HepG2 (cell line): ENCODE measurements around the gene CTIF. TPM values are rescaled to one million over a fixed set of nuclear protein-coding genes. Genes with fewer than 3 reads are reported as not detected.

Source experiments
- ATAC-seq: fragments of 200-7000 bp; cut with Tn5 transposase; 3 replicates; pipeline ENCODE4 v1.9.1; 2020; ENCODE audit warnings: mild to moderate bottlenecking, moderate library complexity
- BruUV-seq: library from RNA; stranded (reverse); fragments of 400-500 nt; replicated peaks from 2 replicates; lab custom pipeline; 2021; lab: Mats Ljungman, UMichigan
- CTCF ChIA-PET: fragments of 300-600 bp; formaldehyde crosslinking; extraction: SDS; loops from one replicate; lab custom pipeline; 2021; ENCODE audit warnings: low total read pairs, inconsistent platforms, low intra/inter-chr PET ratio; lab: Yijun Ruan, JAX
- POLR2A ChIA-PET: fragments of 350-600 bp; sonication (Branson Sonifier 250); formaldehyde crosslinking; loops from one replicate; lab custom pipeline; 2020; ENCODE audit warnings: antibody characterized with exemption, inconsistent platforms; lab: Yijun Ruan, JAX
- DNase-seq: peaks from one replicate; pipeline ENCODE4 v3.0.0-alpha.2; 2015; ENCODE audit warnings: low spot score
- FAIRE-seq: peaks from 3 replicates; lab custom pipeline; 2011; peaks lifted over from hg19 to GRCh38; lab: Jason Lieb, UNC
- H2AFZ ChIP-seq: one replicate; pipeline ENCODE4 v1.6.1; 2011; ENCODE audit warnings: low read length, inconsistent platforms
- H3K27ac ChIP-seq: fragments of 300-600 bp; 3 replicates; pipeline ENCODE4 v1.8.0; 2011; ENCODE audit warnings: mixed run types, mild to moderate bottlenecking, mixed read lengths, low read length, inconsistent platforms; ENCODE audit not compliant: insufficient read depth; ENCODE audit errors: extremely low read length
- H3K27me3 ChIP-seq, 2 experiments: fragments of 200-600 bp in 1 of 2; 2 replicates in 1 of 2; 3 replicates in 1 of 2; pipeline versions ENCODE4 v1.6.0 to v1.8.0; 2011; ENCODE audit warnings: low read length in 2 of 2, mild to moderate bottlenecking in 2 of 2, moderate library complexity in 2 of 2, inconsistent platforms in 1 of 2; ENCODE audit not compliant: insufficient read depth in 2 of 2, control insufficient read depth in 1 of 2
- H3K36me3 ChIP-seq, 2 experiments: fragments of 200-600 bp in 1 of 2; replicated peaks in 1 of 2; 2 replicates in 1 of 2; 3 replicates in 1 of 2; pipeline versions ENCODE4 v1.5.1 to v1.8.0; 2011; ENCODE audit warnings: low read length in 2 of 2, inconsistent platforms in 1 of 2; ENCODE audit not compliant: insufficient read depth in 2 of 2, control insufficient read depth in 1 of 2
- H3K4me1 ChIP-seq: 2 replicates; pipeline ENCODE4 v1.5.1; 2012; ENCODE audit warnings: low read length, inconsistent platforms; ENCODE audit not compliant: insufficient read depth
- H3K4me2 ChIP-seq: 2 replicates; pipeline ENCODE4 v1.6.0; 2011; ENCODE audit warnings: low read depth, low read length, inconsistent platforms
- H3K4me3 ChIP-seq, 3 experiments: fragments of 200-600 bp in 1 of 3; sonication (generic), shearing (Covaris generic) in 1 of 3; replicated peaks in 1 of 3; 2 replicates each; pipeline ENCODE4 v1.5.1; 2011 to 2016; ENCODE audit warnings: low read length in 3 of 3, inconsistent platforms in 2 of 3, low read depth in 2 of 3, mild to moderate bottlenecking in 2 of 3, control low read depth in 1 of 3, mixed read lengths in 1 of 3; ENCODE audit not compliant: insufficient read depth in 1 of 3
- H3K79me2 ChIP-seq: one replicate; pipeline ENCODE4 v1.6.1; 2011; ENCODE audit warnings: low read length, inconsistent platforms; ENCODE audit not compliant: insufficient read depth
- H3K9ac ChIP-seq: 2 replicates; pipeline ENCODE4 v1.6.0; 2011; ENCODE audit warnings: mild to moderate bottlenecking, low read depth, low read length, inconsistent platforms; ENCODE audit not compliant: insufficient read depth
- H3K9me3 ChIP-seq: 2 replicates; pipeline ENCODE4 v1.5.1; 2012; ENCODE audit warnings: mild to moderate bottlenecking, low read length
- H4K20me1 ChIP-seq: 2 replicates; pipeline ENCODE4 v1.6.0; 2011; ENCODE audit warnings: inconsistent platforms, mild to moderate bottlenecking, low read length, moderate library complexity; ENCODE audit not compliant: insufficient read depth
- EHMT2 ChIP-seq: fragments of 200-600 bp; sonication (generic); IDR thresholded peaks from 2 replicates; pipeline ENCODE4 v1.7.0; 2017; ENCODE audit warnings: antibody characterized with exemption, low read depth, low read length, borderline replicate concordance
- EP300 ChIP-seq, 3 experiments: sonication (generic) in 1 of 3; formaldehyde crosslinking in 1 of 3; IDR thresholded peaks; 2 replicates each; pipeline versions ENCODE4 v1.5.1 to v1.6.1; 2011 to 2020; ENCODE audit warnings: low read depth in 2 of 3, low read length in 2 of 3, borderline replicate concordance in 1 of 3, improper control_type of control experiment in 1 of 3, mild to moderate bottlenecking in 1 of 3, missing genetic modification reagents in 1 of 3, moderate library complexity in 1 of 3
- MAFF ChIP-seq: IDR thresholded peaks from 2 replicates; pipeline ENCODE4 v1.6.1; 2011; ENCODE audit warnings: low read depth, low read length, improper control_type of control experiment
- MBD4 ChIP-seq: IDR thresholded peaks from 2 replicates; pipeline ENCODE4 v1.6.1; 2012; ENCODE audit warnings: low read length, inconsistent platforms, borderline replicate concordance
- MIXL1 ChIP-seq: IDR thresholded peaks from 2 replicates; pipeline ENCODE4 v1.6.1; 2016
- RXRA ChIP-seq: sonication (generic); formaldehyde crosslinking; IDR thresholded peaks from 2 replicates; pipeline ENCODE4 v1.5.1; 2020; ENCODE audit warnings: missing genetic modification reagents
- SP5 ChIP-seq: IDR thresholded peaks from 2 replicates; pipeline ENCODE4 v1.6.1; 2016; ENCODE audit warnings: low read depth, borderline replicate concordance
- SRSF9 ChIP-seq: fragments of 200-400 bp; formaldehyde crosslinking; IDR thresholded peaks from 2 replicates; pipeline ENCODE4 v1.6.1; 2018; ENCODE audit warnings: borderline replicate concordance, mild to moderate bottlenecking, low read depth, low read length; ENCODE audit not compliant: insufficient read depth, poor library complexity, severe bottlenecking
- ZNF101 ChIP-seq: sonication (generic); formaldehyde crosslinking; IDR thresholded peaks from 2 replicates; pipeline ENCODE4 v1.4.0; 2020; ENCODE audit warnings: mild to moderate bottlenecking, low read depth, missing genetic modification reagents, borderline replicate concordance
- ZNF136 ChIP-seq: sonication (generic); formaldehyde crosslinking; IDR thresholded peaks from 2 replicates; pipeline ENCODE4 v1.8.1; 2022; ENCODE audit warnings: low read depth, mild to moderate bottlenecking, moderate library complexity, missing genetic modification reagents
- ZNF546 ChIP-seq: sonication (generic); formaldehyde crosslinking; conservative IDR thresholded peaks from 2 replicates; pipeline ENCODE4 v1.8.1; 2023; ENCODE audit warnings: mild to moderate bottlenecking, missing genetic modification reagents
- ZNF879 ChIP-seq: sonication (generic); formaldehyde crosslinking; IDR thresholded peaks from 2 replicates; pipeline ENCODE4 v1.8.1; 2023; ENCODE audit warnings: missing genetic modification reagents
- ZNF883 ChIP-seq: sonication (generic); formaldehyde crosslinking; IDR thresholded peaks from 2 replicates; pipeline ENCODE4 v1.5.1; 2020; ENCODE audit warnings: mild to moderate bottlenecking, missing genetic modification reagents; ENCODE audit errors: not compliant biosample characterization
- WGBS: methylation state at CpG from one replicate; pipeline ENCODE4 v1.1.6; 2017; ENCODE audit warnings: low lambda C conversion rate; 5-methylcytosine and 5-hydroxymethylcytosine counted together
- in situ Hi-C: cut with HindIII; loops from 2 replicates; pipeline ENCODE4 v1.10.0; 2017; ENCODE audit warnings: low pct_unique_long_range_greater_than_20kb; ENCODE audit not compliant: extremely low pct_ligation_motif_present
- intact Hi-C: fragments of 100-400 bp; cut with micrococcal nuclease; formaldehyde crosslinking; loops from one replicate; pipeline ENCODE4 v1.10.0; 2022; ENCODE audit not compliant: unreplicated experiment
- polyA plus RNA-seq, 8 experiments: library from polyadenylated mRNA; depleted of rRNA in 3 of 8; stranded (reverse) in 7 of 8; unstranded in 1 of 8; fragments of >200 nt; fragmentation: Illumina TruSeq in 4 of 8; extraction: Trizol in 4 of 8; gene quantifications; 2 replicates each; pipeline versions ENCODE4 v1.2.1 to v1.2.3, GENCODE V29; 2011 to 2016; ENCODE audit warnings: low read depth in 4 of 8, missing spikeins in 1 of 8, mixed read lengths in 1 of 8; ENCODE audit not compliant: insufficient read depth in 1 of 8
- total RNA-seq, 5 experiments: library from RNA; depleted of rRNA; stranded (reverse); fragments of >200 nt; fragmentation: Illumina TruSeq; extraction: Trizol; gene quantifications; 2 replicates each; pipeline ENCODE4 v1.2.3, GENCODE V29; 2016; ENCODE audit warnings: low read depth in 1 of 5
- TF ChIP-seq, protein P1 (sequence below): IDR thresholded peaks from 2 replicates; pipeline ENCODE4 v1.6.1; 2016; ENCODE audit warnings: control low read depth
- TF ChIP-seq, protein P2 (sequence below): sonication (generic); formaldehyde crosslinking; IDR thresholded peaks from 2 replicates; pipeline ENCODE4 v1.4.0; 2020; ENCODE audit warnings: missing genetic modification reagents
- TF ChIP-seq, protein P3 (sequence below): sonication (generic); formaldehyde crosslinking; conservative IDR thresholded peaks from 2 replicates; pipeline ENCODE4 v1.8.0; 2022; ENCODE audit warnings: mild to moderate bottlenecking, moderate library complexity, missing genetic modification reagents
- TF ChIP-seq, protein P4 (sequence below): sonication (generic); formaldehyde crosslinking; IDR thresholded peaks from 2 replicates; pipeline ENCODE4 v1.8.0; 2022; ENCODE audit warnings: low read depth, missing genetic modification reagents

Gene CTIF
- total and polyA plus RNA-seq, 2 of the 13 experiments (the other 11 are each of a cell fraction or from before 2014, with no cell fraction given) = 18.2 to 28.0 TPM

DNA sequence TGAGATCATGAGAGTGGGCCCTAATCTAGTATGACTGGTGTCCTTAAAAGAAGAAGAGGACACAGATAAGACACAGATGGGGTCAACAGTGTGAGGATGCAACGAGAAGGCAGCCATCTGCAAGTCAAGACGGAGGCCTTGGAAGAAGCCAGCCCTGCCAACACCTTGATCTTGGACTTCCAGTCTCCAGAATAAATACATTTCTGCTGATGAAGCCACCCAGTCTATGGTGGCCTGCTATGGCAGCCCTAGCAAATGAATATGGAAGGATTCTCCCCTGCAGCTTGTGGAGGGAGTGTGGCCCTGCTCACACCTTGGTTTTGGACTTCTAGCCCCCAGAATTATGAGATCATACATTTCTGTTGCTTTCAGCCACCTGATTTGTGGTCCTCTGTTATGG lies 12.3 kb downstream of the CTIF start:
- no peaks in the 10 kb centered on the region for H3K27me3 ChIP-seq
- POLR2A ChIA-PET = no interaction called here
- H4K20me1 ChIP-seq = no peaks in the 10 kb centered on the region
- intact Hi-C loops (no loop called here), in situ Hi-C loops (no loop called here)
- H3K36me3 ChIP-seq = peaks cover 0 to 23% of the 10 kb centered on the region in 2 experiments; a peak in 3 of 5 replicates
- no TSS peak for BruUV-seq
- no peaks in the 10 kb centered on the region for H3K9me3 ChIP-seq
- no peak overlapping the region for H3K4me2 ChIP-seq
- no peak overlapping the region for H3K4me3 ChIP-seq
- ATAC-seq (no peak), FAIRE-seq (no peak), DNase-seq (no peak)
- peaks cover 56% of the 10 kb centered on the region for H3K79me2 ChIP-seq
- peaks cover 30% of the 10 kb centered on the region for H3K4me1 ChIP-seq
- CTCF ChIA-PET = no interaction called here
- H3K27ac ChIP-seq = no peak overlapping the region
- no peak overlapping the region for H3K9ac ChIP-seq
- 93% methylated on average over 2 of the region's 2 CpGs for WGBS
- H2AFZ ChIP-seq = no peak overlapping the region
- TF ChIP-seq, protein P1, sequence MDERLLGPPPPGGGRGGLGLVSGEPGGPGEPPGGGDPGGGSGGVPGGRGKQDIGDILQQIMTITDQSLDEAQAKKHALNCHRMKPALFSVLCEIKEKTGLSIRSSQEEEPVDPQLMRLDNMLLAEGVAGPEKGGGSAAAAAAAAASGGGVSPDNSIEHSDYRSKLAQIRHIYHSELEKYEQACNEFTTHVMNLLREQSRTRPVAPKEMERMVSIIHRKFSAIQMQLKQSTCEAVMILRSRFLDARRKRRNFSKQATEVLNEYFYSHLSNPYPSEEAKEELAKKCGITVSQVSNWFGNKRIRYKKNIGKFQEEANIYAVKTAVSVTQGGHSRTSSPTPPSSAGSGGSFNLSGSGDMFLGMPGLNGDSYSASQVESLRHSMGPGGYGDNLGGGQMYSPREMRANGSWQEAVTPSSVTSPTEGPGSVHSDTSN (CRISPR knock-in tag) = no peak
- TF ChIP-seq ZNF101 (CRISPR knock-in tag) (no peak), SP5 (no peak), EHMT2 (no peak), SRSF9 (no peak), RXRA (CRISPR knock-in tag) (no peak), MBD4 (no peak), MIXL1 (no peak), MAFF (no peak), ZNF883 (no peak), ZNF546 (CRISPR knock-in tag) (no peak), ZNF136 (no peak), ZNF879 (no peak), EP300 (IDR thresholded peaks at IDR 0.05; ENCODE audit: low read depth in 2 of 2, low read length in 2 of 2) (no peak), EP300 (CRISPR knock-in tag; IDR thresholded peaks at IDR 0.05; ENCODE audit: borderline replicate concordance) (no peak)
- TF ChIP-seq, protein P2, sequence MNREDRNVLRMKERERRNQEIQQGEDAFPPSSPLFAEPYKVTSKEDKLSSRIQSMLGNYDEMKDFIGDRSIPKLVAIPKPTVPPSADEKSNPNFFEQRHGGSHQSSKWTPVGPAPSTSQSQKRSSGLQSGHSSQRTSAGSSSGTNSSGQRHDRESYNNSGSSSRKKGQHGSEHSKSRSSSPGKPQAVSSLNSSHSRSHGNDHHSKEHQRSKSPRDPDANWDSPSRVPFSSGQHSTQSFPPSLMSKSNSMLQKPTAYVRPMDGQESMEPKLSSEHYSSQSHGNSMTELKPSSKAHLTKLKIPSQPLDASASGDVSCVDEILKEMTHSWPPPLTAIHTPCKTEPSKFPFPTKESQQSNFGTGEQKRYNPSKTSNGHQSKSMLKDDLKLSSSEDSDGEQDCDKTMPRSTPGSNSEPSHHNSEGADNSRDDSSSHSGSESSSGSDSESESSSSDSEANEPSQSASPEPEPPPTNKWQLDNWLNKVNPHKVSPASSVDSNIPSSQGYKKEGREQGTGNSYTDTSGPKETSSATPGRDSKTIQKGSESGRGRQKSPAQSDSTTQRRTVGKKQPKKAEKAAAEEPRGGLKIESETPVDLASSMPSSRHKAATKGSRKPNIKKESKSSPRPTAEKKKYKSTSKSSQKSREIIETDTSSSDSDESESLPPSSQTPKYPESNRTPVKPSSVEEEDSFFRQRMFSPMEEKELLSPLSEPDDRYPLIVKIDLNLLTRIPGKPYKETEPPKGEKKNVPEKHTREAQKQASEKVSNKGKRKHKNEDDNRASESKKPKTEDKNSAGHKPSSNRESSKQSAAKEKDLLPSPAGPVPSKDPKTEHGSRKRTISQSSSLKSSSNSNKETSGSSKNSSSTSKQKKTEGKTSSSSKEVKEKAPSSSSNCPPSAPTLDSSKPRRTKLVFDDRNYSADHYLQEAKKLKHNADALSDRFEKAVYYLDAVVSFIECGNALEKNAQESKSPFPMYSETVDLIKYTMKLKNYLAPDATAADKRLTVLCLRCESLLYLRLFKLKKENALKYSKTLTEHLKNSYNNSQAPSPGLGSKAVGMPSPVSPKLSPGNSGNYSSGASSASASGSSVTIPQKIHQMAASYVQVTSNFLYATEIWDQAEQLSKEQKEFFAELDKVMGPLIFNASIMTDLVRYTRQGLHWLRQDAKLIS (CRISPR knock-in tag) = no peak
- TF ChIP-seq, protein P3, sequence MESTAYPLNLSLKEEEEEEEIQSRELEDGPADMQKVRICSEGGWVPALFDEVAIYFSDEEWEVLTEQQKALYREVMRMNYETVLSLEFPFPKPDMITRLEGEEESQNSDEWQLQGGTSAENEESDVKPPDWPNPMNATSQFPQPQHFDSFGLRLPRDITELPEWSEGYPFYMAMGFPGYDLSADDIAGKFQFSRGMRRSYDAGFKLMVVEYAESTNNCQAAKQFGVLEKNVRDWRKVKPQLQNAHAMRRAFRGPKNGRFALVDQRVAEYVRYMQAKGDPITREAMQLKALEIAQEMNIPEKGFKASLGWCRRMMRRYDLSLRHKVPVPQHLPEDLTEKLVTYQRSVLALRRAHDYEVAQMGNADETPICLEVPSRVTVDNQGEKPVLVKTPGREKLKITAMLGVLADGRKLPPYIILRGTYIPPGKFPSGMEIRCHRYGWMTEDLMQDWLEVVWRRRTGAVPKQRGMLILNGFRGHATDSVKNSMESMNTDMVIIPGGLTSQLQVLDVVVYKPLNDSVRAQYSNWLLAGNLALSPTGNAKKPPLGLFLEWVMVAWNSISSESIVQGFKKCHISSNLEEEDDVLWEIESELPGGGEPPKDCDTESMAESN = no peak
- TF ChIP-seq, protein P4, sequence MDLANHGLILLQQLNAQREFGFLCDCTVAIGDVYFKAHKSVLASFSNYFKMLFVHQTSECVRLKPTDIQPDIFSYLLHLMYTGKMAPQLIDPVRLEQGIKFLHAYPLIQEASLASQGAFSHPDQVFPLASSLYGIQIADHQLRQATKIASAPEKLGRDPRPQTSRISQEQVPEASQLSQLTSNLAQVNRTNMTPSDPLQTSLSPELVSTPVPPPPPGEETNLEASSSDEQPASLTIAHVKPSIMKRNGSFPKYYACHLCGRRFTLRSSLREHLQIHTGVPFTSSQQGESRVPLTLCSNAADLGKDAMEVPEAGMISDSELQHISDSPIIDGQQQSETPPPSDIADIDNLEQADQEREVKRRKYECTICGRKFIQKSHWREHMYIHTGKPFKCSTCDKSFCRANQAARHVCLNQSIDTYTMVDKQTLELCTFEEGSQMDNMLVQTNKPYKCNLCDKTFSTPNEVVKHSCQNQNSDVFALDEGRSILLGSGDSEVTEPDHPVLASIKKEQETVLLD (CRISPR knock-in tag) = no peak
